ENCODE measurements around the gene ZBTB7C. TPM values are rescaled to one million over a fixed set of nuclear protein-coding genes. Genes with fewer than 3 reads are reported as not detected.

ZBTB7C gene
- total RNA-seq, 1 donor from 2014 or later: 0.15 TPM

DNA sequence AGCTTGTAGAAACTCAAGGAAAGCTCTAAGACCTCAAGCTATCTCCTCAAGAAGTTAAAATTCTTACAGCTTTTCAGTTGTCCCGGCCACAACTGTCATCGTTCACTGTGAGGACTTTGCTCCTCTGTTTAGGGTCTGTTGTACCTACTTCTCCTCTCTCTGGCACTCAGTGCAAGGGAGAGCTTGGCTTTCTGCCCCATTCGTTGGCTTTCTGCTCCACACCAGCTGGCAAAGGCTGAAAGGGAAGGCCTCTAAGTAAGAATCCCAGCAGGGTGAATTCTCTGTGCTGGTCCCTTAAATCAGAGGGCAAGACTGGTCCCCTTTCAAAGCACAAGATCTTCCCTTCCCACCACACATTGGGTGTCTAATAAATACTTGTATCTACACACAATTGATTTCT is 17.3 kb downstream of the ZBTB7C start:
- Histone ChIP-seq H3K4me3 (no peak overlapping the region), H3F3A (ENCODE audit: low read depth) (no peaks in the 10 kb centered on the region), H3K36me3 (no peaks in the 10 kb centered on the region), H3K27me3 (no peaks in the 10 kb centered on the region), H3K9ac (no peak overlapping the region), H3K4me2 (no peak overlapping the region), H4K20me1 (ENCODE audit: low read depth) (no peaks in the 10 kb centered on the region), H3K9me3 (ENCODE audit: low read depth) (no peaks in the 10 kb centered on the region), H3K79me2 (ENCODE audit: low read depth) (no peaks in the 10 kb centered on the region), H2AFZ (replicated peaks) (no peak overlapping the region), H3K27ac (no peak overlapping the region), H3K4me1 (peaks cover 10% of the 10 kb centered on the region)
- no peak overlapping the region for H3K27ac Mint-ChIP-seq
- H3K36me3 Mint-ChIP-seq: no peaks in the 10 kb centered on the region
- peaks cover 7% of the 10 kb centered on the region for H3K27me3 Mint-ChIP-seq (ENCODE audit: insufficient read depth, low read depth)
- H3K9me3 Mint-ChIP-seq: no peaks in the 10 kb centered on the region
- peaks cover 7% of the 10 kb centered on the region for H3K4me1 Mint-ChIP-seq
- no peak for DNase-seq (ENCODE audit: low spot score)
- H3K4me3 Mint-ChIP-seq: no peak overlapping the region
- TF ChIP-seq EZH2 (IDR thresholded peaks at IDR 0.05): no peak
- TF ChIP-seq, protein P1, sequence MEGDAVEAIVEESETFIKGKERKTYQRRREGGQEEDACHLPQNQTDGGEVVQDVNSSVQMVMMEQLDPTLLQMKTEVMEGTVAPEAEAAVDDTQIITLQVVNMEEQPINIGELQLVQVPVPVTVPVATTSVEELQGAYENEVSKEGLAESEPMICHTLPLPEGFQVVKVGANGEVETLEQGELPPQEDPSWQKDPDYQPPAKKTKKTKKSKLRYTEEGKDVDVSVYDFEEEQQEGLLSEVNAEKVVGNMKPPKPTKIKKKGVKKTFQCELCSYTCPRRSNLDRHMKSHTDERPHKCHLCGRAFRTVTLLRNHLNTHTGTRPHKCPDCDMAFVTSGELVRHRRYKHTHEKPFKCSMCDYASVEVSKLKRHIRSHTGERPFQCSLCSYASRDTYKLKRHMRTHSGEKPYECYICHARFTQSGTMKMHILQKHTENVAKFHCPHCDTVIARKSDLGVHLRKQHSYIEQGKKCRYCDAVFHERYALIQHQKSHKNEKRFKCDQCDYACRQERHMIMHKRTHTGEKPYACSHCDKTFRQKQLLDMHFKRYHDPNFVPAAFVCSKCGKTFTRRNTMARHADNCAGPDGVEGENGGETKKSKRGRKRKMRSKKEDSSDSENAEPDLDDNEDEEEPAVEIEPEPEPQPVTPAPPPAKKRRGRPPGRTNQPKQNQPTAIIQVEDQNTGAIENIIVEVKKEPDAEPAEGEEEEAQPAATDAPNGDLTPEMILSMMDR (IDR thresholded peaks at IDR 0.05): no peak
- TF ChIP-seq EZH2phosphoT487 (IDR thresholded peaks at IDR 0.05): no peak

DNA sequence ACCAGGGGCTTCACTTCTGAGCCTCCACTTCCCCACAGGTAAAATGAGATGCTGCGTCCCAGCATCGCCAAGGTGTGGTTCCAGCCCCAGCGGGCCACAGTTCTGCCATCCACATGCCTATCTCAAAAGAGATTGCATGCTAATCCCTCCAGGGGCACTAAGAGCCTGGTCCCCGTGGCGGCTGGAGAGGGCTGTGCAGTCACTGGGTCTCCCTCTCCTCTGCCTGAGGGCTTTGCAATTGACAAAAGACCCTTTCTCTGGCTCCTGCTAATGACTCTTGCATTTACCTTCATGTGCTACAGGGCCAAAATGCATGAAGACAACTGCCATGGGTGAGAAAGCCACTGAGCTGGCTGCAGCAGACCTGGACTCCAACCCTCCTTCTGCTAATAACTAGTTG is 18.5 kb downstream of the ZBTB7C start:
- Histone ChIP-seq H3K4me1 (peaks cover 10% of the 10 kb centered on the region), H3K79me2 (ENCODE audit: low read depth) (no peaks in the 10 kb centered on the region), H3K9ac (no peak overlapping the region), H2AFZ (replicated peaks) (no peak overlapping the region), H3K27ac (no peak overlapping the region), H3F3A (ENCODE audit: low read depth) (no peaks in the 10 kb centered on the region), H3K36me3 (no peaks in the 10 kb centered on the region), H3K27me3 (no peaks in the 10 kb centered on the region), H3K4me2 (no peak overlapping the region), H3K9me3 (ENCODE audit: low read depth) (no peaks in the 10 kb centered on the region), H3K4me3 (no peak overlapping the region), H4K20me1 (ENCODE audit: low read depth) (no peaks in the 10 kb centered on the region)
- peaks cover 7% of the 10 kb centered on the region for H3K27me3 Mint-ChIP-seq (ENCODE audit: insufficient read depth, low read depth)
- DNase-seq (ENCODE audit: low spot score): peak; percentile 46
- H3K4me3 Mint-ChIP-seq: no peak overlapping the region
- peaks cover 7% of the 10 kb centered on the region for H3K4me1 Mint-ChIP-seq
- TF ChIP-seq EZH2phosphoT487 (IDR thresholded peaks at IDR 0.05) (no peak), EZH2 (IDR thresholded peaks at IDR 0.05) (no peak)
- TF ChIP-seq, protein P1 (IDR thresholded peaks at IDR 0.05): no peak
- H3K36me3 Mint-ChIP-seq: no peaks in the 10 kb centered on the region
- no peak overlapping the region for H3K27ac Mint-ChIP-seq
- H3K9me3 Mint-ChIP-seq: no peaks in the 10 kb centered on the region

DNA sequence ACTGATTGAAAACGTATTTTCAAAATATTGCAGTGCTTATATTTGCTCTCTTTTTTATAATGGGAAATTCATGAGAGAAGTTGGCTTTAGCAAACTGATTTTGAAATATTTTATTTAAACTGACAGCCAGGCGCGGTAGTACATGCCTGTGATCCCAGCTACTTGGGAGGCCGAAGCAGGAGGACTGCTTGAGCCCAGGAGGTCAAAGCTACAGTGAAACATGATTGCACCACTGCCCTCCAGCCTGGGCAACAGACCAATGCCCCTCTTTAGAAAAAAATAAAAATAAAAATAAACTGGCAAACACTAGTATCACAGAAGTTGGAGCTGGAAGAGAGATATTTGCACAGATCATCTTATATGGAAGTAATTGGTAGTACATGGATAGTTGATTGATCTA is 20.7 kb downstream of the ZBTB7C start:
- H3K4me3 Mint-ChIP-seq: no peak overlapping the region
- peaks cover 3% of the 10 kb centered on the region for H3K4me1 Mint-ChIP-seq
- peaks cover 7% of the 10 kb centered on the region for H3K27me3 Mint-ChIP-seq (ENCODE audit: insufficient read depth, low read depth)
- DNase-seq (ENCODE audit: low spot score): no peak
- H3K27ac Mint-ChIP-seq: no peak overlapping the region
- no peaks in the 10 kb centered on the region for H3K36me3 Mint-ChIP-seq
- no peaks in the 10 kb centered on the region for H3K36me3 ChIP-seq
- peaks cover 3% of the 10 kb centered on the region for H3K4me1 ChIP-seq
- no peaks in the 10 kb centered on the region for H3K27me3 ChIP-seq
- no peaks in the 10 kb centered on the region for H3K9me3 Mint-ChIP-seq
- H3K4me2 ChIP-seq: no peak overlapping the region
- H4K20me1 ChIP-seq (ENCODE audit: low read depth): no peaks in the 10 kb centered on the region
- no peak overlapping the region for H2AFZ ChIP-seq (replicated peaks)
- H3F3A ChIP-seq (ENCODE audit: low read depth): no peaks in the 10 kb centered on the region
- no peak overlapping the region for H3K9ac ChIP-seq
- TF ChIP-seq EZH2 (IDR thresholded peaks at IDR 0.05): no peak
- no peak for TF ChIP-seq EZH2phosphoT487 (IDR thresholded peaks at IDR 0.05)
- TF ChIP-seq, protein P1 (IDR thresholded peaks at IDR 0.05): no peak
- no peak overlapping the region for H3K27ac ChIP-seq
- H3K9me3 ChIP-seq (ENCODE audit: low read depth): no peaks in the 10 kb centered on the region
- H3K4me3 ChIP-seq: no peak overlapping the region
- H3K79me2 ChIP-seq (ENCODE audit: low read depth): no peaks in the 10 kb centered on the region
